Measurements from ENCODE around the gene ASB4.

- no peak for TF ChIP-seq CTCF (conservative IDR thresholded peaks at IDR 0.05)
- no peak for TF ChIP-seq ZFX (IDR thresholded peaks at IDR 0.05)
Observed at GRCh38 chr7:95457947-95458346, 27.8 kb upstream of the ASB4 start.

Data from C4-2B (cell line).